ENCODE measurements around the gene DNAJB9.
"Not testable (repeated sequence)": the region's sequence is repeated elsewhere in the genome, so short reads cannot be mapped to it uniquely, and the experiment has no call there.

The DNAJB9 gene

GRCh38 chr7:108535744-108536143 lies 33.9 kb upstream of the DNAJB9 start:
- H3K27ac ChIP-seq (ENCODE audit: low read depth, low read length), result no peak overlapping the region
- no peaks in the 10 kb centered on the region for H3K4me1 ChIP-seq (ENCODE audit: control insufficient read depth in 5 of 5, insufficient read depth in 5 of 5, low read length in 5 of 5)
- no peaks in the 10 kb centered on the region for H3K9me3 ChIP-seq (ENCODE audit: control insufficient read depth in 5 of 5, low read length in 5 of 5)
- H3K27me3 ChIP-seq (ENCODE audit: control insufficient read depth in 5 of 5, insufficient read depth in 4 of 5, low read length in 5 of 5), result no peaks in the 10 kb centered on the region
- H3K4me3 ChIP-seq (ENCODE audit: low read depth in 1 of 5, low read length in 5 of 5), result no peak overlapping the region
- no peaks in the 10 kb centered on the region for H3K36me3 ChIP-seq (ENCODE audit: control insufficient read depth in 5 of 5, insufficient read depth in 5 of 5, low read length in 5 of 5)
- H3K9ac ChIP-seq (ENCODE audit: low read length in 5 of 5), result no peak overlapping the region

- no peaks in the 10 kb centered on the region for H3K27me3 ChIP-seq (ENCODE audit: control insufficient read depth in 5 of 5, insufficient read depth in 4 of 5, low read length in 5 of 5)
- no peaks in the 10 kb centered on the region for H3K4me1 ChIP-seq (ENCODE audit: control insufficient read depth in 5 of 5, insufficient read depth in 5 of 5, low read length in 5 of 5)
- H3K36me3 ChIP-seq (ENCODE audit: control insufficient read depth in 5 of 5, insufficient read depth in 5 of 5, low read length in 5 of 5), result no peaks in the 10 kb centered on the region
- H3K27ac ChIP-seq (ENCODE audit: low read depth, low read length), result no peak overlapping the region
- no peak overlapping the region for H3K4me3 ChIP-seq (ENCODE audit: low read depth in 1 of 5, low read length in 5 of 5)
- H3K9ac ChIP-seq (ENCODE audit: low read length in 5 of 5), result no peak overlapping the region
- H3K9me3 ChIP-seq (ENCODE audit: control insufficient read depth in 5 of 5, low read length in 5 of 5), result no peaks in the 10 kb centered on the region
Observed at GRCh38 chr7:108537229-108537628, 32.4 kb upstream of the DNAJB9 start.

GRCh38 chr7:108538236-108538635 lies 31.4 kb upstream of the DNAJB9 start:
- not testable (repeated sequence) for H3K9me3 ChIP-seq (ENCODE audit: control insufficient read depth in 5 of 5, low read length in 5 of 5); H3K4me3 ChIP-seq (ENCODE audit: low read depth in 1 of 5, low read length in 5 of 5); H3K9ac ChIP-seq (ENCODE audit: low read length in 5 of 5); H3K4me1 ChIP-seq (ENCODE audit: control insufficient read depth in 5 of 5, insufficient read depth in 5 of 5, low read length in 5 of 5); H3K27ac ChIP-seq (ENCODE audit: low read depth, low read length); H3K36me3 ChIP-seq (ENCODE audit: control insufficient read depth in 5 of 5, insufficient read depth in 5 of 5, low read length in 5 of 5); H3K27me3 ChIP-seq (ENCODE audit: control insufficient read depth in 5 of 5, insufficient read depth in 4 of 5, low read length in 5 of 5)

GRCh38 chr7:108538685-108539084 lies 31.0 kb upstream of the DNAJB9 start:
- H3K9me3 ChIP-seq (ENCODE audit: control insufficient read depth in 5 of 5, low read length in 5 of 5); H3K9ac ChIP-seq (ENCODE audit: low read length in 5 of 5); H3K4me3 ChIP-seq (ENCODE audit: low read depth in 1 of 5, low read length in 5 of 5); H3K27ac ChIP-seq (ENCODE audit: low read depth, low read length); H3K36me3 ChIP-seq (ENCODE audit: control insufficient read depth in 5 of 5, insufficient read depth in 5 of 5, low read length in 5 of 5); H3K27me3 ChIP-seq (ENCODE audit: control insufficient read depth in 5 of 5, insufficient read depth in 4 of 5, low read length in 5 of 5); H3K4me1 ChIP-seq (ENCODE audit: control insufficient read depth in 5 of 5, insufficient read depth in 5 of 5, low read length in 5 of 5): not testable (repeated sequence)

- Histone ChIP-seq H3K27me3 (ENCODE audit: control insufficient read depth in 5 of 5, insufficient read depth in 4 of 5, low read length in 5 of 5) (no peaks in the 10 kb centered on the region), H3K4me3 (ENCODE audit: low read depth in 1 of 5, low read length in 5 of 5) (no peak overlapping the region), H3K9me3 (ENCODE audit: control insufficient read depth in 5 of 5, low read length in 5 of 5) (no peaks in the 10 kb centered on the region), H3K4me1 (ENCODE audit: control insufficient read depth in 5 of 5, insufficient read depth in 5 of 5, low read length in 5 of 5) (no peaks in the 10 kb centered on the region), H3K36me3 (ENCODE audit: control insufficient read depth in 5 of 5, insufficient read depth in 5 of 5, low read length in 5 of 5) (no peaks in the 10 kb centered on the region), H3K27ac (ENCODE audit: low read depth, low read length) (no peak overlapping the region), H3K9ac (ENCODE audit: low read length in 5 of 5) (no peak overlapping the region)
Observed at GRCh38 chr7:108541478-108541877, 28.2 kb upstream of the DNAJB9 start.

- H3K27ac ChIP-seq (ENCODE audit: low read depth, low read length); H3K4me1 ChIP-seq (ENCODE audit: control insufficient read depth in 5 of 5, insufficient read depth in 5 of 5, low read length in 5 of 5); H3K4me3 ChIP-seq (ENCODE audit: low read depth in 1 of 5, low read length in 5 of 5); H3K9ac ChIP-seq (ENCODE audit: low read length in 5 of 5); H3K27me3 ChIP-seq (ENCODE audit: control insufficient read depth in 5 of 5, insufficient read depth in 4 of 5, low read length in 5 of 5); H3K9me3 ChIP-seq (ENCODE audit: control insufficient read depth in 5 of 5, low read length in 5 of 5); H3K36me3 ChIP-seq (ENCODE audit: control insufficient read depth in 5 of 5, insufficient read depth in 5 of 5, low read length in 5 of 5): not testable (repeated sequence)
Observed at GRCh38 chr7:108548141-108548896, 21.4 kb upstream of the DNAJB9 start.

- H3K36me3 ChIP-seq (ENCODE audit: control insufficient read depth in 5 of 5, insufficient read depth in 5 of 5, low read length in 5 of 5); H3K27me3 ChIP-seq (ENCODE audit: control insufficient read depth in 5 of 5, insufficient read depth in 4 of 5, low read length in 5 of 5); H3K4me1 ChIP-seq (ENCODE audit: control insufficient read depth in 5 of 5, insufficient read depth in 5 of 5, low read length in 5 of 5); H3K27ac ChIP-seq (ENCODE audit: low read depth, low read length); H3K9me3 ChIP-seq (ENCODE audit: control insufficient read depth in 5 of 5, low read length in 5 of 5); H3K9ac ChIP-seq (ENCODE audit: low read length in 5 of 5): not testable (repeated sequence)
- peak overlapping the region in 1 of 5 donors; percentile 5 for H3K4me3 ChIP-seq (ENCODE audit: low read depth in 1 of 5, low read length in 5 of 5)
Observed at GRCh38 chr7:108556665-108557064, 13.0 kb upstream of the DNAJB9 start.

- Histone ChIP-seq H3K9ac (ENCODE audit: low read length in 5 of 5) (no peak overlapping the region), H3K27me3 (ENCODE audit: control insufficient read depth in 5 of 5, insufficient read depth in 4 of 5, low read length in 5 of 5) (no peaks in the 10 kb centered on the region), H3K27ac (ENCODE audit: low read depth, low read length) (no peak overlapping the region), H3K36me3 (ENCODE audit: control insufficient read depth in 5 of 5, insufficient read depth in 5 of 5, low read length in 5 of 5) (peaks cover 0 to 5% (median 2%) of the 10 kb centered on the region in 5 donors), H3K9me3 (ENCODE audit: control insufficient read depth in 5 of 5, low read length in 5 of 5) (peaks cover 3 to 8% (median 7%) of the 10 kb centered on the region in 5 donors), H3K4me1 (ENCODE audit: control insufficient read depth in 5 of 5, insufficient read depth in 5 of 5, low read length in 5 of 5) (no peaks in the 10 kb centered on the region), H3K4me3 (ENCODE audit: low read depth in 1 of 5, low read length in 5 of 5) (no peak overlapping the region)
Observed at GRCh38 chr7:108557191-108557590, 12.5 kb upstream of the DNAJB9 start.

- Histone ChIP-seq H3K9ac (ENCODE audit: low read length in 5 of 5) (no peak overlapping the region), H3K36me3 (ENCODE audit: control insufficient read depth in 5 of 5, insufficient read depth in 5 of 5, low read length in 5 of 5) (peaks cover 0 to 5% (median 2%) of the 10 kb centered on the region in 5 donors), H3K9me3 (ENCODE audit: control insufficient read depth in 5 of 5, low read length in 5 of 5) (peaks cover 3 to 8% (median 7%) of the 10 kb centered on the region in 5 donors), H3K27me3 (ENCODE audit: control insufficient read depth in 5 of 5, insufficient read depth in 4 of 5, low read length in 5 of 5) (no peaks in the 10 kb centered on the region), H3K4me1 (ENCODE audit: control insufficient read depth in 5 of 5, insufficient read depth in 5 of 5, low read length in 5 of 5) (no peaks in the 10 kb centered on the region), H3K27ac (ENCODE audit: low read depth, low read length) (no peak overlapping the region), H3K4me3 (ENCODE audit: low read depth in 1 of 5, low read length in 5 of 5) (no peak overlapping the region)
Observed at GRCh38 chr7:108557617-108558016, 12.1 kb upstream of the DNAJB9 start.

- Histone ChIP-seq H3K36me3 (ENCODE audit: control insufficient read depth in 5 of 5, insufficient read depth in 5 of 5, low read length in 5 of 5) (peaks cover 0 to 7% (median 2%) of the 10 kb centered on the region in 5 donors), H3K4me1 (ENCODE audit: control insufficient read depth in 5 of 5, insufficient read depth in 5 of 5, low read length in 5 of 5) (no peaks in the 10 kb centered on the region), H3K4me3 (ENCODE audit: low read depth in 1 of 5, low read length in 5 of 5) (no peak overlapping the region), H3K27ac (ENCODE audit: low read depth, low read length) (no peak overlapping the region), H3K27me3 (ENCODE audit: control insufficient read depth in 5 of 5, insufficient read depth in 4 of 5, low read length in 5 of 5) (no peaks in the 10 kb centered on the region), H3K9me3 (ENCODE audit: control insufficient read depth in 5 of 5, low read length in 5 of 5) (peaks cover 3 to 8% (median 7%) of the 10 kb centered on the region in 5 donors), H3K9ac (ENCODE audit: low read length in 5 of 5) (no peak overlapping the region)
Observed at GRCh38 chr7:108559253-108559652, 10.4 kb upstream of the DNAJB9 start.
